ENCODE results near the gene CHAF1A. TPM values are rescaled to one million over a fixed set of nuclear protein-coding genes. Genes with fewer than 3 reads are reported as not detected.

Gene CHAF1A
- total and polyA plus RNA-seq, 2 of the 8 experiments (the other 6 are each of a cell fraction or from before 2014, with no cell fraction given), result 122 to 147 TPM

GRCh38 chr19:4428326-4428975 is 26.0 kb downstream of the CHAF1A start:
- H2BK12ac ChIP-seq (ENCODE audit: low read depth, low read length), result no peak overlapping the region
- TF ChIP-seq SP2 (IDR thresholded peaks at IDR 0.05; ENCODE audit: low read length), result no peak
- TF ChIP-seq SP1 (IDR thresholded peaks at IDR 0.05; ENCODE audit: low read depth, low read length), result no peak
- TF ChIP-seq EZH2 (IDR thresholded peaks at IDR 0.05; ENCODE audit: low read depth, low read length, severe bottlenecking), result no peak
- no peak for TF ChIP-seq ATF3 (IDR thresholded peaks at IDR 0.05; ENCODE audit: insufficient read depth, low read depth, low read length)
- TF ChIP-seq RNF2 (IDR thresholded peaks at IDR 0.05; ENCODE audit: borderline replicate concordance, low read depth, low read length, missing control alignments, poor library complexity, severe bottlenecking), result no peak
- TF ChIP-seq FOSL1 (IDR thresholded peaks at IDR 0.05; ENCODE audit: insufficient read depth, low read depth, low read length), result no peak
- no peak for TF ChIP-seq EGR1 (IDR thresholded peaks at IDR 0.05; ENCODE audit: borderline replicate concordance, low read depth, low read length)
- H3K4me1 ChIP-seq (replicated peaks in 1 of 4; ENCODE audit: control insufficient read depth in 3 of 4, insufficient read depth in 4 of 4, low read length in 3 of 4), result no peaks in the 10 kb centered on the region
- WGBS, 2 experiments (ENCODE audit: extremely low coverage in 1 of 2, insufficient coverage in 1 of 2, insufficient read length in 1 of 2, insufficient replicate concordance in 2 of 2, low coverage in 1 of 2, low lambda C conversion rate in 2 of 2, missing lambda C conversion rate in 1 of 2), result 92% methylated on average over 20 of the region's 20 CpGs; no CpG with 5 or more reads in 1 of the 2 experiments
- no peak overlapping the region for H3K56ac ChIP-seq (replicated peaks; ENCODE audit: insufficient read length, low read depth, low read length)
- H3K9ac ChIP-seq (replicated peaks in 1 of 4; ENCODE audit: extremely low read depth in 1 of 4, low read depth in 3 of 4, low read length in 3 of 4), result no peak overlapping the region
- no peak overlapping the region for H2AFZ ChIP-seq (ENCODE audit: low read length)
- peaks cover 56 to 85% (median 72%) of the 10 kb centered on the region in 4 experiments for H3K36me3 ChIP-seq (ENCODE audit: control insufficient read depth in 2 of 4, insufficient read depth in 4 of 4, low read length in 3 of 4)
- H4K20me1 ChIP-seq (replicated peaks in 1 of 2; ENCODE audit: control insufficient read depth in 1 of 2, insufficient read depth in 2 of 2, low read length in 2 of 2), result peaks cover 2 to 21% of the 10 kb centered on the region in 2 experiments
- H2BK5ac ChIP-seq (ENCODE audit: low read depth, low read length), result no peak overlapping the region
- no peak overlapping the region for H2BK20ac ChIP-seq (ENCODE audit: low read length)
- H3K9me3 ChIP-seq (ENCODE audit: insufficient read depth in 2 of 2, low read depth in 1 of 2, low read length in 1 of 2), result no peaks in the 10 kb centered on the region
- H3K79me1 ChIP-seq (ENCODE audit: low read depth, low read length), result no peaks in the 10 kb centered on the region; the same call in none of the 2 replicates
- H4K91ac ChIP-seq (replicated peaks; ENCODE audit: insufficient read length, low read length), result no peak overlapping the region
- POLR2A ChIA-PET (ENCODE audit: partially characterized antibody), result interaction anchor here (0.6 to 58.1 kb wide), 3 partner anchors 4 to 176 kb away, joined by 3 to 1590 read pairs (median 1590); partner anchors contain the start of genes CHAF1A, SH3GL1 and UBXN6
- no peak overlapping the region; the same call in 1 of the 2 replicates for H4K8ac ChIP-seq (ENCODE audit: extremely low read depth, insufficient read depth, low read length)
- H3K14ac ChIP-seq (ENCODE audit: insufficient read length), result no peak overlapping the region
- DNase-seq (ENCODE audit: low read depth in 1 of 2, low spot score in 2 of 2) (no peak), FAIRE-seq (no peak)
- no peak overlapping the region for H3K4me2 ChIP-seq (ENCODE audit: insufficient read depth in 1 of 2, low read depth in 2 of 2, low read length in 2 of 2)
- 0 out of 4 replicates have a peak, but pooled peaks cover 0 to 3% of the 10 kb centered on the region in 2 experiments for H3K79me2 ChIP-seq (ENCODE audit: control insufficient read depth in 1 of 2, insufficient read depth in 2 of 2, low read length in 2 of 2)
- H3K4me3 ChIP-seq (ENCODE audit: extremely low read depth in 1 of 4, insufficient read depth in 2 of 4, low read depth in 3 of 4, low read length in 4 of 4), result no peak overlapping the region
- no peak overlapping the region for H2BK120ac ChIP-seq (replicated peaks; ENCODE audit: low read depth, low read length)
- no peak overlapping the region for H3K18ac ChIP-seq (ENCODE audit: extremely low read depth, low read length)
- no peak overlapping the region for H4K5ac ChIP-seq (ENCODE audit: insufficient read length, low read depth, low read length)
- H3K23me2 ChIP-seq (ENCODE audit: low read depth, low read length), result no peaks in the 10 kb centered on the region
- H3K23ac ChIP-seq (ENCODE audit: insufficient read length), result no peak overlapping the region
- H2BK15ac ChIP-seq (ENCODE audit: low read length), result no peak overlapping the region
- H3K27me3 ChIP-seq (replicated peaks in 1 of 4; ENCODE audit: control insufficient read depth in 3 of 4, extremely low read depth in 1 of 4, insufficient read depth in 3 of 4, low read length in 3 of 4), result no peaks in the 10 kb centered on the region
- H3K4ac ChIP-seq (replicated peaks; ENCODE audit: insufficient read length, low read depth, low read length), result no peak overlapping the region
- no peak overlapping the region for H2AK5ac ChIP-seq (ENCODE audit: low read depth, low read length)
- H3K27ac ChIP-seq (ENCODE audit: low read depth, low read length), result no peak overlapping the region
- CTCF ChIA-PET (ENCODE audit: partially characterized antibody), result interaction anchor here (1.0 to 1.8 kb wide), 4 partner anchors 18 to 603 kb away, joined by 3 to 6 read pairs (median 4); partner anchors contain the start of gene SH3GL1
